Measurements from ENCODE around the gene PIP5K1B. TPM values are rescaled to one million over a fixed set of nuclear protein-coding genes. Genes with fewer than 3 reads are reported as not detected.

Gene PIP5K1B
- polyA plus RNA-seq, 2 donors: 0.14 to 0.35 TPM

DNA sequence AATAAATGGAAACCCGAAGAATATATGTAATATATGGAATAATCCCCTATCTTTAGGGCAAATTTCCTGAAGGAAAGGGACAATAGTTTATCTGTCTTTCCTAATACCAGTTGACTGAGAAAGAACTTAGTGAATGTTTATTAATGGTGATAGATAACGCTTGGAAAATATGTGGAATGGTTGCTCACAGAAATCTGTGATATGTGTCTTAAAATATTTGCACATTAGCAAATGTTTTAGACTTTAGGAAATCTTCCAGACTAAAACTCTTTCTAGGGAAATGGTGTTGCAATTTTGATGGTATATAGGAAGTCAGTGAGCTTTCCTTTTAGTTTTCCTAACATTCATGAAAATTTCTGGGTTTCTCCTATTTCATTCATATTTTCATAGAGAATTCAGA is 90.4 kb downstream of the PIP5K1B start:
- Histone ChIP-seq H3K27ac (ENCODE audit: low read depth in 2 of 2, low read length in 1 of 2) (no peak overlapping the region), H3K4me3 (ENCODE audit: low read depth in 1 of 2, low read length in 2 of 2) (no peak overlapping the region), H3K27me3 (ENCODE audit: control insufficient read depth in 1 of 2, insufficient read depth in 2 of 2, low read length in 2 of 2) (no peaks in the 10 kb centered on the region), H3K36me3 (ENCODE audit: control insufficient read depth in 2 of 2, insufficient read depth in 2 of 2, low read length in 1 of 2) (no peaks in the 10 kb centered on the region), H3K9me3 (ENCODE audit: control insufficient read depth in 2 of 2, insufficient read depth in 1 of 2, low read depth in 1 of 2, low read length in 1 of 2) (peaks cover 0 to 2% of the 10 kb centered on the region in 2 donors), H3K4me1 (ENCODE audit: control insufficient read depth in 2 of 2, insufficient read depth in 2 of 2, low read length in 1 of 2) (no peaks in the 10 kb centered on the region)
- WGBS, 2 donors: 49 to 70% methylated on average over 2 of the region's 2 CpGs

DNA sequence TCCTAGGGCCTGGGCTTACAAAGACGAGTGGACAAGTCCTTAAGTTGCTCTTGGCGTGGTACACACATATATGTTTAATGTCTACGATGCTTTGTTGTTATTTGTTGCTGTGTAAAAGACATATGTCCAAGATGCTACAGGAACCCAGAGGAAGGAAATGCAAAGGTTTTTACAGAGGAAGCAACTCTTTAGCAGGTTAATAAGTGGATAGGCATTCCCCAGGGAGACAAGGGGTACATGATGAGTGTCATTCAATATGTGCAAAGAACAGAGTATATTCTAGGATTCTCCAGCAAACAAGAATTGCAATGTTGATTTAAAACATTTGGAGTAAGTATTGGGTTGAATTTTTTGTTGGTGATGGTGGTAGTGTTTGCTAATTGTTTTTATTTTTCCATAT is 92.1 kb downstream of the PIP5K1B start:
- Histone ChIP-seq H3K27ac (ENCODE audit: low read depth in 2 of 2, low read length in 1 of 2) (no peak overlapping the region), H3K4me1 (ENCODE audit: control insufficient read depth in 2 of 2, insufficient read depth in 2 of 2, low read length in 1 of 2) (no peaks in the 10 kb centered on the region), H3K36me3 (ENCODE audit: control insufficient read depth in 2 of 2, insufficient read depth in 2 of 2, low read length in 1 of 2) (no peaks in the 10 kb centered on the region), H3K4me3 (ENCODE audit: low read depth in 1 of 2, low read length in 2 of 2) (no peak overlapping the region), H3K9me3 (ENCODE audit: control insufficient read depth in 2 of 2, insufficient read depth in 1 of 2, low read depth in 1 of 2, low read length in 1 of 2) (peaks cover 0 to 2% of the 10 kb centered on the region in 2 donors), H3K27me3 (ENCODE audit: control insufficient read depth in 1 of 2, insufficient read depth in 2 of 2, low read length in 2 of 2) (no peaks in the 10 kb centered on the region)
- WGBS, 2 donors: 87 to 93% methylated on average over 3 of the region's 3 CpGs

DNA sequence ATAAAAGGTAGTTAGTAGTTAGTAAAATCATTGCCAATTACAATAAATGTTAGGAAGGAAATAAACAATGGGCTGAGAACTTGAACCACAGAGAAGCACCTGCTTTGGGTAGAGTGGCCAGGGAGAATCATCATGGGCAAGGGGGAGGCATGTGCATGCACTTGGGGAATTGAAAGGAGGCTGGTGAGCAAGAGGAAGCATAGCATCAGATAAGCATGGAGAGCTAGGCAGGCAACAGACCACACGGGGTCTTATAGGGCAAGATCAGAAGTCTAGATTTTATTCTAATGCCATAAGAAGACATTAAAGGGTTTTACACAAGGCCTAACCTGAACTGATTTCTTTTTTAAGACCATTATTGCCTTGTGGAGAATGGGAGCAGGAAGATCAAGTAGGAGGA is 93.4 kb downstream of the PIP5K1B start:
- H3K9me3 ChIP-seq (ENCODE audit: control insufficient read depth in 2 of 2, insufficient read depth in 1 of 2, low read depth in 1 of 2, low read length in 1 of 2): peaks cover 0 to 2% of the 10 kb centered on the region in 2 donors
- no peaks in the 10 kb centered on the region for H3K36me3 ChIP-seq (ENCODE audit: control insufficient read depth in 2 of 2, insufficient read depth in 2 of 2, low read length in 1 of 2)
- no peak overlapping the region for H3K27ac ChIP-seq (ENCODE audit: low read depth in 2 of 2, low read length in 1 of 2)
- H3K4me1 ChIP-seq (ENCODE audit: control insufficient read depth in 2 of 2, insufficient read depth in 2 of 2, low read length in 1 of 2): no peaks in the 10 kb centered on the region
- no peak overlapping the region for H3K4me3 ChIP-seq (ENCODE audit: low read depth in 1 of 2, low read length in 2 of 2)
- 55 to 56% methylated on average over 1 of the region's 1 CpG for WGBS, 2 donors
- no peaks in the 10 kb centered on the region for H3K27me3 ChIP-seq (ENCODE audit: control insufficient read depth in 1 of 2, insufficient read depth in 2 of 2, low read length in 2 of 2)

DNA sequence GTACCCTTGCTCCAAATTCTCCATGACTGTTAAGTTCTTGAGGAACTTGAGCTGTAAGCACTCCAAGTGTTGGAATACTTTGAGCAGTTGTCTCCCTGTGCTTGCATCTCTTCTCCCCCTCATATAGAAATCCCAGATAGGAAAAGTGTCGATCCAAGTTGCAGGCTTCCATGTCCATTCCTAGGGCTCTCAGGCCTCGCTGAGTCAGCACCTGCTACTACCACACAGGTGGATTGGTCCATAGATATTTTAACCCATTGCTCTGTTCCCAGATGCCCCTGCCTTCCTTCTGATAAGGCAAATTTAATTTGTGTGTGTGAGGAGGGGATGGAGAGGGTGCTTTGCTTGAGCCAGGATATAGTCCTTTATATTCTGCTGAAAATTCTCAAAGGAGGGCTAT is 95.8 kb downstream of the PIP5K1B start:
- no peaks in the 10 kb centered on the region for H3K4me1 ChIP-seq (ENCODE audit: control insufficient read depth in 2 of 2, insufficient read depth in 2 of 2, low read length in 1 of 2)
- H3K27me3 ChIP-seq (ENCODE audit: control insufficient read depth in 1 of 2, insufficient read depth in 2 of 2, low read length in 2 of 2): no peaks in the 10 kb centered on the region
- 76 to 78% methylated on average over 2 of the region's 2 CpGs for WGBS, 2 donors
- no peak overlapping the region for H3K4me3 ChIP-seq (ENCODE audit: low read depth in 1 of 2, low read length in 2 of 2)
- H3K36me3 ChIP-seq (ENCODE audit: control insufficient read depth in 2 of 2, insufficient read depth in 2 of 2, low read length in 1 of 2): no peaks in the 10 kb centered on the region
- peaks cover 0 to 2% of the 10 kb centered on the region in 2 donors for H3K9me3 ChIP-seq (ENCODE audit: control insufficient read depth in 2 of 2, insufficient read depth in 1 of 2, low read depth in 1 of 2, low read length in 1 of 2)
- H3K27ac ChIP-seq (ENCODE audit: low read depth in 2 of 2, low read length in 1 of 2): no peak overlapping the region

DNA sequence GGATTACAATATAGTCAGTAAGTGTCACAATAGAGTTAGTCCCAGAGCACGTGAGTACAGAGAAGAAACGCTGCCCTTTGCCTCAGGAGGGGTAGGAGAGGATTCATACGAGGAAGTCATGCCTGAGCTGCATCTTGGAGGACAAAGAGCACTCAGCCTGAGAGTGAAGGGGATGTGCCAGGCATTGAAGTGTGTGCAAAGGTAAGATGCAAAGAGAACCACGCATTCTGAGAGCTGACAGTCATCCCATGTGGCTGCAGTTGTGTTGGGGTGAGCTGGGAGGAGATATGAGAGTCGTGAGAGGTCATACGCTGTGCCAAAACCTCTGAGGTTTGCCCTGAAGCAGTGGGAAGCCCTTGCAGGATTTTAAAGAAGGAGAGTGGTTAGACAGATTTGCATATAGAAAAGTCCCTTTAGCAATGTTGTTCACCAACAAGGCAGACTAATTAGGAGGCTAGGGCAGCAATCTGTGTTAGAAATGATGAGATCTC is 97.5 kb downstream of the PIP5K1B start:
- WGBS, 2 donors: 55 to 63% methylated on average over 6 of the region's 6 CpGs
- H3K4me3 ChIP-seq (ENCODE audit: low read depth in 1 of 2, low read length in 2 of 2): no peak overlapping the region
- no peaks in the 10 kb centered on the region for H3K36me3 ChIP-seq (ENCODE audit: control insufficient read depth in 2 of 2, insufficient read depth in 2 of 2, low read length in 1 of 2)
- no peaks in the 10 kb centered on the region for H3K27me3 ChIP-seq (ENCODE audit: control insufficient read depth in 1 of 2, insufficient read depth in 2 of 2, low read length in 2 of 2)
- peaks cover 0 to 2% of the 10 kb centered on the region in 2 donors for H3K9me3 ChIP-seq (ENCODE audit: control insufficient read depth in 2 of 2, insufficient read depth in 1 of 2, low read depth in 1 of 2, low read length in 1 of 2)
- H3K27ac ChIP-seq (ENCODE audit: low read depth in 2 of 2, low read length in 1 of 2): no peak overlapping the region
- no peaks in the 10 kb centered on the region for H3K4me1 ChIP-seq (ENCODE audit: control insufficient read depth in 2 of 2, insufficient read depth in 2 of 2, low read length in 1 of 2)

DNA sequence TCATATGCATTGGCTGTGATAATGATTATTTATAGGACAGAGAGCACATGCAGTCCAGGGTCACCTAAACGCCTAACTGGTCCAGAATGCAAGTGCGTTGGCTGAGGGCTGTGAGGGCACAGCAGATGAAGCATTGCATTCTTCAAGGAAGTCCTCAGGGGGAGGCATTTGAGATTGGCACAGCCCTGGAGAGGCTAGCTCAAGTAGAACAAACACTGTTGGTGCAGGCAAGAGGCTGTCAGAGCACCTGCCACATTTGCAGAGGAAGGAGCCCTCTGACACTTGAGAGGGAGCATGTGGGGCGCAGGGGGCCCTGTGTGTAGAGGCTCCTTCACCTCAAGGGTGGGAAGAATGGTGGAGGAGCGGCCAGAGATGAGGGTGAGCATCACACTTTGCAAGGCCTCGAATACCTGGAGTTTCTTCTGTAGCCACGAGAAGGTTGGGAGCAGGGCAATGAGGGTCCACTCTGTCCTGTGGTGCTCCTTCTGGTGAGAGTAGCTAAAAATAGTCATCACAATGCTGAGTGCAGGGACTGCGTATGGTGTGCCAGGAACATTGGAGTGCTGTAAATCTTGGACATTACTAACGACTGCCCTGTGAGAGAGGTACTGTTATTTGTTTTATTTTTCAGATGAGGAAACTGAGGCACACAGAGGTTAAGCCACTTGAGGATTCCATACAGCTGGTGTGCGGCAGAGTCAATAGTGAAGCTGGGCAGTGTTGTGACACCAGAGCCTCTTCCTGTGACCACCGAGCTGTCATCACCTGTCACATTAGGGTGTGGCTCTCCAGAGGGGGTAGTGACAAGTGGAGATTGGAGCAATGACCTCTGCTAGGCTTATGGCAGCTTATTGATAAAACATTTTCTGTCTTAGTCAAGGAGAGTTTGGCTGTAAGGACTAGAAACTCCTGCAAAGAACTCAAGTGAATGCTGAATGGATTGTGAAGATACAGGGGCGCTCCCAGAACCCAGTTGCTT is 100.2 kb downstream of the PIP5K1B start:
- Histone ChIP-seq H3K27me3 (ENCODE audit: control insufficient read depth in 1 of 2, insufficient read depth in 2 of 2, low read length in 2 of 2) (no peaks in the 10 kb centered on the region), H3K36me3 (ENCODE audit: control insufficient read depth in 2 of 2, insufficient read depth in 2 of 2, low read length in 1 of 2) (no peaks in the 10 kb centered on the region), H3K4me1 (ENCODE audit: control insufficient read depth in 2 of 2, insufficient read depth in 2 of 2, low read length in 1 of 2) (no peaks in the 10 kb centered on the region), H3K4me3 (ENCODE audit: low read depth in 1 of 2, low read length in 2 of 2) (no peak overlapping the region), H3K27ac (ENCODE audit: low read depth in 2 of 2, low read length in 1 of 2) (no peak overlapping the region), H3K9me3 (ENCODE audit: control insufficient read depth in 2 of 2, insufficient read depth in 1 of 2, low read depth in 1 of 2, low read length in 1 of 2) (no peaks in the 10 kb centered on the region)
- WGBS, 2 donors: 77 to 79% methylated on average over 11 of the region's 11 CpGs

GRCh38 chr9:68805890-68806517 is 101.0 kb downstream of the PIP5K1B start:
- H3K27ac ChIP-seq (ENCODE audit: low read depth in 2 of 2, low read length in 1 of 2): no peak overlapping the region
- 83 to 86% methylated on average over 3 of the region's 3 CpGs for WGBS, 2 donors
- no peaks in the 10 kb centered on the region for H3K27me3 ChIP-seq (ENCODE audit: control insufficient read depth in 1 of 2, insufficient read depth in 2 of 2, low read length in 2 of 2)
- H3K9me3 ChIP-seq (ENCODE audit: control insufficient read depth in 2 of 2, insufficient read depth in 1 of 2, low read depth in 1 of 2, low read length in 1 of 2): no peaks in the 10 kb centered on the region
- H3K36me3 ChIP-seq (ENCODE audit: control insufficient read depth in 2 of 2, insufficient read depth in 2 of 2, low read length in 1 of 2): no peaks in the 10 kb centered on the region
- no peak overlapping the region for H3K4me3 ChIP-seq (ENCODE audit: low read depth in 1 of 2, low read length in 2 of 2)
- no peaks in the 10 kb centered on the region for H3K4me1 ChIP-seq (ENCODE audit: control insufficient read depth in 2 of 2, insufficient read depth in 2 of 2, low read length in 1 of 2)

- no peaks in the 10 kb centered on the region for H3K27me3 ChIP-seq (ENCODE audit: control insufficient read depth in 1 of 2, insufficient read depth in 2 of 2, low read length in 2 of 2)
- H3K4me1 ChIP-seq (ENCODE audit: control insufficient read depth in 2 of 2, insufficient read depth in 2 of 2, low read length in 1 of 2): no peaks in the 10 kb centered on the region
- H3K27ac ChIP-seq (ENCODE audit: low read depth in 2 of 2, low read length in 1 of 2): no peak overlapping the region
- WGBS, 2 donors: 43 to 66% methylated on average over 6 of the region's 6 CpGs
- no peaks in the 10 kb centered on the region for H3K9me3 ChIP-seq (ENCODE audit: control insufficient read depth in 2 of 2, insufficient read depth in 1 of 2, low read depth in 1 of 2, low read length in 1 of 2)
- no peaks in the 10 kb centered on the region for H3K36me3 ChIP-seq (ENCODE audit: control insufficient read depth in 2 of 2, insufficient read depth in 2 of 2, low read length in 1 of 2)
- no peak overlapping the region for H3K4me3 ChIP-seq (ENCODE audit: low read depth in 1 of 2, low read length in 2 of 2)
These were observed 103.4 kb downstream of the PIP5K1B start for GRCh38 chr9:68808338-68808890.

DNA sequence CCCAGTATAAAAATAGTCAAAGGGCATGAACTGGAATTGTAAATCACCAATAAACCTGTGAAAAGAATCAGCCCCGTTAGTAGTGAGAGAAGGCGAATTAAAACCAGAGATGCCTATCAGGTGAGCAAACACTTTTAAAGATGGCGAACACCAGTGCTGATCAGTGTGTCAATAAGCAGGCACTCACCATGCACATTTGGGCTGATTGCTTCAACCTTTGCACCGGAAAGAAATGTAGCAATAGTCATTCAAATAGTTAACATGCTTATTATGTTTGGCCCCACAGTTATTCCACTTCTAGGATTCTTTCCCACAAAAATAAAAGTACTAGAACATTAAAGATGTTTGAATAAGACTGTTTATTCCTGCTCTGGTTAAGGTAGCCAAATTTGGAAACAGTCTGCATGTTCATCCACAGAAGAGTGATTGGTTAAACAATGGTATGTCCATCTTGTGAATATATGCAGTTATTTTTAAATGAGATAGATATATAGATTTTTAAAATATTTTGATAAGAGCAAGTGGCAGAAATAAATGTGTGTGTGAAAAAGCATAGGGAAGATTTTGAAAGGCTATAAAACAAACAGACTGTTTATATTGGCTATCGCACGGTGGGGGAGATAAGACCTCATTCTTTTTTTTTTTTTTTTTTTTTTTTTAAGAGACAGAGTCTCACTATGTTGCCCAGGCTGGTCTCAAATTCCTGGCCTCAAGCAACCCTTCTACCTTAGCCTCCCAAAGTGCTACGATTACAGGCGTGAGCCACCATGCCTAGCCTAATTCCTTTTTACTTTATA is 112.2 kb downstream of the PIP5K1B start:
- Histone ChIP-seq H3K27ac (ENCODE audit: low read depth in 2 of 2, low read length in 1 of 2) (no peak overlapping the region), H3K4me3 (ENCODE audit: low read depth in 1 of 2, low read length in 2 of 2) (no peak overlapping the region), H3K9me3 (ENCODE audit: control insufficient read depth in 2 of 2, insufficient read depth in 1 of 2, low read depth in 1 of 2, low read length in 1 of 2) (no peaks in the 10 kb centered on the region), H3K4me1 (ENCODE audit: control insufficient read depth in 2 of 2, insufficient read depth in 2 of 2, low read length in 1 of 2) (no peaks in the 10 kb centered on the region), H3K36me3 (ENCODE audit: control insufficient read depth in 2 of 2, insufficient read depth in 2 of 2, low read length in 1 of 2) (no peaks in the 10 kb centered on the region), H3K27me3 (ENCODE audit: control insufficient read depth in 1 of 2, insufficient read depth in 2 of 2, low read length in 2 of 2) (no peaks in the 10 kb centered on the region)
- 65 to 67% methylated on average over 8 of the region's 8 CpGs for WGBS, 2 donors

Data from esophagus (tissue), 2 donors.